Type B pancreatic cell (in vitro differentiated cells): ENCODE results near the gene SFTPD. TPM values are rescaled to one million over a fixed set of nuclear protein-coding genes. Genes with fewer than 3 reads are reported as not detected.

Source experiments
- DNase-seq: peaks from one replicate; pipeline ENCODE4 v3.0.0; 2021; ENCODE audit warnings: mixed read lengths; ENCODE audit not compliant: unreplicated experiment; ENCODE audit errors: extremely low spot score
- H3K27ac Mint-ChIP-seq: 2 replicates; pipeline ENCODE4 v1.8.0; 2021; ENCODE audit warnings: mild to moderate bottlenecking, mixed read lengths
- H3K27me3 Mint-ChIP-seq: 2 replicates; pipeline ENCODE4 v1.8.0; 2021; ENCODE audit warnings: mixed read lengths
- H3K36me3 Mint-ChIP-seq: 2 replicates; pipeline ENCODE4 v1.8.0; 2021; ENCODE audit warnings: mixed read lengths
- H3K4me1 Mint-ChIP-seq: one replicate; pipeline ENCODE4 v1.8.0; 2021; ENCODE audit warnings: mixed read lengths; ENCODE audit not compliant: unreplicated experiment
- H3K4me3 Mint-ChIP-seq: 2 replicates; pipeline ENCODE4 v1.8.0; 2021; ENCODE audit warnings: mild to moderate bottlenecking, mixed read lengths
- H3K9me3 Mint-ChIP-seq: 2 replicates; pipeline ENCODE4 v1.8.0; 2021; ENCODE audit warnings: mixed read lengths
- CTCF ChIP-seq: fragments of 200-600 bp; sonication (generic); conservative IDR thresholded peaks from 2 replicates; pipeline ENCODE4 v1.5.0; 2021; ENCODE audit warnings: antibody characterized with exemption, mild to moderate bottlenecking
- total RNA-seq: library from RNA; stranded (reverse); gene quantifications from 2 replicates; pipeline ENCODE4 v1.2.1, GENCODE V29; 2021; ENCODE audit warnings: low replicate concordance

Gene SFTPD
- total RNA-seq, 1 donor from 2014 or later = 0.24 TPM

GRCh38 chr10:79942261-79943185 is 6.4 kb downstream of the SFTPD start:
- Mint-ChIP-seq H3K4me3 (no peak overlapping the region), H3K4me1 (no peaks in the 10 kb centered on the region), H3K27ac (no peak overlapping the region), H3K27me3 (peaks cover 20% of the 10 kb centered on the region), H3K36me3 (no peaks in the 10 kb centered on the region), H3K9me3 (no peaks in the 10 kb centered on the region)
- peak; percentile 40 for DNase-seq
- no peak for TF ChIP-seq CTCF

- no peaks in the 10 kb centered on the region for H3K36me3 Mint-ChIP-seq
- TF ChIP-seq CTCF = no peak
- H3K27ac Mint-ChIP-seq = no peak overlapping the region
- H3K4me3 Mint-ChIP-seq = no peak overlapping the region
- no peaks in the 10 kb centered on the region for H3K4me1 Mint-ChIP-seq
- H3K9me3 Mint-ChIP-seq = no peaks in the 10 kb centered on the region
- H3K27me3 Mint-ChIP-seq = peaks cover 20% of the 10 kb centered on the region
- peak; percentile 62 for DNase-seq
Observed at GRCh38 chr10:79941585-79942210, 7.2 kb downstream of the SFTPD start.

GRCh38 chr10:79941146-79941545 is 7.8 kb downstream of the SFTPD start:
- H3K4me1 Mint-ChIP-seq = no peaks in the 10 kb centered on the region
- no peak for TF ChIP-seq CTCF
- H3K4me3 Mint-ChIP-seq = no peak overlapping the region
- no peaks in the 10 kb centered on the region for H3K9me3 Mint-ChIP-seq
- no peak overlapping the region for H3K27ac Mint-ChIP-seq
- H3K36me3 Mint-ChIP-seq = no peaks in the 10 kb centered on the region
- peaks cover 20% of the 10 kb centered on the region for H3K27me3 Mint-ChIP-seq
- peak; percentile 40 for DNase-seq

- Mint-ChIP-seq H3K27me3 (peaks cover 18% of the 10 kb centered on the region), H3K36me3 (no peaks in the 10 kb centered on the region), H3K9me3 (no peaks in the 10 kb centered on the region), H3K4me3 (no peak overlapping the region), H3K4me1 (no peaks in the 10 kb centered on the region), H3K27ac (no peak overlapping the region)
- DNase-seq = peak; percentile 25
- TF ChIP-seq CTCF = no peak
Observed at GRCh38 chr10:79940431-79940830, 8.5 kb downstream of the SFTPD start.

GRCh38 chr10:79939969-79940368 is 8.9 kb downstream of the SFTPD start:
- TF ChIP-seq CTCF = no peak
- peak; percentile 39 for DNase-seq
- Mint-ChIP-seq H3K27ac (no peak overlapping the region), H3K4me3 (no peak overlapping the region), H3K36me3 (no peaks in the 10 kb centered on the region), H3K4me1 (no peaks in the 10 kb centered on the region), H3K27me3 (peaks cover 16% of the 10 kb centered on the region), H3K9me3 (no peaks in the 10 kb centered on the region)
